HG03521 (cell line): ENCODE results near the gene PTPN7.
"Not testable (repeated sequence)": the region's sequence is repeated elsewhere in the genome, so short reads cannot be mapped to it uniquely, and the experiment has no call there.

ENCODE experiments used
- ATAC-seq: cut with Tn5 transposase; IDR thresholded peaks from one replicate; pipeline ENCODE4 v1.9.1; 2021; ENCODE audit warnings: mild to moderate bottlenecking, moderate library complexity; ENCODE audit not compliant: unreplicated experiment

PTPN7 gene

GRCh38 chr1:202160377-202160940 is at the start of gene PTPN7:
Gene PTPN7, minus strand, starts transcription at chr1:202160602. Its CDS starts 1,200 bp downstream, at chr1:202159402.
- no peak for ATAC-seq

- ATAC-seq = no peak
These were observed 48.0 kb upstream of the PTPN7 start for GRCh38 chr1:202208351-202208857.

GRCh38 chr1:202207292-202207691 is 46.9 kb upstream of the PTPN7 start:
- ATAC-seq = no peak

- ATAC-seq = no peak
These were observed 45.3 kb upstream of the PTPN7 start for GRCh38 chr1:202205523-202206190.

GRCh38 chr1:202204065-202204464 is 43.7 kb upstream of the PTPN7 start:
- no peak for ATAC-seq

GRCh38 chr1:202203238-202204039 is 43.0 kb upstream of the PTPN7 start:
- no peak for ATAC-seq

- ATAC-seq = no peak
These were observed 42.2 kb upstream of the PTPN7 start for GRCh38 chr1:202202500-202203168.

- no peak for ATAC-seq
These were observed 41.6 kb upstream of the PTPN7 start for GRCh38 chr1:202201971-202202370.

- no peak for ATAC-seq
These were observed 40.9 kb upstream of the PTPN7 start for GRCh38 chr1:202201266-202201665.

GRCh38 chr1:202200669-202201068 is 40.3 kb upstream of the PTPN7 start:
- ATAC-seq = no peak

- ATAC-seq = no peak
These were observed 39.7 kb upstream of the PTPN7 start for GRCh38 chr1:202200112-202200548.

GRCh38 chr1:202199040-202199889 is 38.9 kb upstream of the PTPN7 start:
- ATAC-seq = no peak

- ATAC-seq = no peak
These were observed 37.9 kb upstream of the PTPN7 start for GRCh38 chr1:202198366-202198724.

- no peak for ATAC-seq
These were observed 37.4 kb upstream of the PTPN7 start for GRCh38 chr1:202197653-202198365.

- ATAC-seq = no peak
These were observed 33.9 kb upstream of the PTPN7 start for GRCh38 chr1:202194328-202194648.

- no peak for ATAC-seq
These were observed 33.4 kb upstream of the PTPN7 start, which contains the start of gene LGR6 for GRCh38 chr1:202193614-202194327. Gene LGR6, plus strand, starts transcription at chr1:202193799. Its CDS starts 191 bp downstream, at chr1:202193990.

GRCh38 chr1:202192770-202193613 is 32.6 kb upstream of the PTPN7 start:
- no peak for ATAC-seq

GRCh38 chr1:202191391-202191790 is 31.0 kb upstream of the PTPN7 start:
- ATAC-seq = not testable (repeated sequence)
